ENCODE results near the gene IMPG2.

Gene IMPG2

DNA sequence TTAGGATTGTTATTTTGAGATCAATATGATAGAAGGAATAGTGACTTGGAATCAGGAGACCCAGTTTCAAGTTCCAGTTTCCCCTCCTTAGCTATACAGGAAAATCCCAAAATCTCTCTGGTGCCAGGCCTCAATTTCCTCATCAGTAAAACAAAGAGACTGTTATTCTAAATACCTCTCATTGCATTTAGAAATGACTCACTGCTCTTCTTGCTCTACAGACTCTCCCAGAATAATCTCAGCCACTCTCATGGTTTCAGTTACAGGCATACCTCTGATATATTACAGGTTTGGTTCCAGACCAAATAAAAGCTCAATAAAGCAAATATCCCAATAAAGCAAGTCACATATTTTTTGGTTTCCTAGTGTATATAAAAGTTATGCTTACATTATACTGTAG is 28.3 kb downstream of the IMPG2 start:
- Histone ChIP-seq H3K4me2 (ENCODE audit: insufficient read depth, low read length) (no peak overlapping the region), H3K79me2 (ENCODE audit: insufficient read depth, low read length) (no peaks in the 10 kb centered on the region), H3K36me3 (ENCODE audit: insufficient read depth, low read length) (no peaks in the 10 kb centered on the region), H3K9ac (ENCODE audit: low read depth, low read length) (no peak overlapping the region), H3K9me3 (ENCODE audit: insufficient read depth, low read length, severe bottlenecking) (no peaks in the 10 kb centered on the region), H3K27me3 (ENCODE audit: insufficient read depth, low read length, poor library complexity) (no peaks in the 10 kb centered on the region), H2AFZ (ENCODE audit: low read depth, low read length) (no peak overlapping the region), H3K4me1 (ENCODE audit: insufficient read depth, low read length) (no peaks in the 10 kb centered on the region), H4K20me1 (ENCODE audit: insufficient read depth, low read length) (no peaks in the 10 kb centered on the region), H3K27ac (ENCODE audit: low read length) (no peak overlapping the region), H3K4me3 (ENCODE audit: low read depth in 1 of 2, low read length in 2 of 2) (no peak overlapping the region)
- no peak for DNase-seq
- ATAC-seq (ENCODE audit: insufficient read depth, low read depth), result no peak
- TF ChIP-seq CTCF (IDR thresholded peaks at IDR 0.05; ENCODE audit: borderline replicate concordance, extremely low read depth, low read length, poor library complexity, severe bottlenecking) (no peak), EZH2 (IDR thresholded peaks at IDR 0.05; ENCODE audit: borderline replicate concordance, low read depth, low read length, severe bottlenecking) (no peak)

DNA sequence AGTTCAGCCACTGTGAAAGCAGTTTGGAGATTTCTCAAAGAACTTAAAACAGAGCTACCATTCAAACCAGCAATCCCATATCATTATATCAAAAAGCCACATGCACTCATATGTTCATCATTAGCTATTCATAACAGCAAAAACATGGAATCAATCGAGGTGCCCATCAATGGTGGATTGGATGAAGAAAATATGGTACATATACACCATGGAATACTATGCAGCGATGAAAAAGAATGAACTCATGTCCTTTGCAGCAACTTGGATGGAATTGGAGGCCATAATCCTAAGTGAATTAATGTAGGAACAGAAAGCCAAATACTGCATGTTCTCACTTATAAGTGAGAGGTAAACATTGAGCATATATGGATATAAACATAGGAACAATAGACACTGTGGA is 32.1 kb downstream of the IMPG2 start:
- no peak overlapping the region for H2AFZ ChIP-seq (ENCODE audit: low read depth, low read length)
- no peaks in the 10 kb centered on the region for H3K79me2 ChIP-seq (ENCODE audit: insufficient read depth, low read length)
- H3K4me3 ChIP-seq (ENCODE audit: low read depth in 1 of 2, low read length in 2 of 2), result no peak overlapping the region
- H3K9me3 ChIP-seq (ENCODE audit: insufficient read depth, low read length, severe bottlenecking), result no peaks in the 10 kb centered on the region
- DNase-seq (no peak), ATAC-seq (ENCODE audit: insufficient read depth, low read depth) (no peak)
- TF ChIP-seq EZH2 (IDR thresholded peaks at IDR 0.05; ENCODE audit: borderline replicate concordance, low read depth, low read length, severe bottlenecking) (no peak), CTCF (IDR thresholded peaks at IDR 0.05; ENCODE audit: borderline replicate concordance, extremely low read depth, low read length, poor library complexity, severe bottlenecking) (no peak)
- H3K36me3 ChIP-seq (ENCODE audit: insufficient read depth, low read length), result no peaks in the 10 kb centered on the region
- no peaks in the 10 kb centered on the region for H4K20me1 ChIP-seq (ENCODE audit: insufficient read depth, low read length)
- no peaks in the 10 kb centered on the region for H3K4me1 ChIP-seq (ENCODE audit: insufficient read depth, low read length)
- no peak overlapping the region for H3K27ac ChIP-seq (ENCODE audit: low read length)
- H3K27me3 ChIP-seq (ENCODE audit: insufficient read depth, low read length, poor library complexity), result no peaks in the 10 kb centered on the region
- H3K4me2 ChIP-seq (ENCODE audit: insufficient read depth, low read length), result no peak overlapping the region
- no peak overlapping the region for H3K9ac ChIP-seq (ENCODE audit: low read depth, low read length)

GRCh38 chr3:101284757-101285156 is 35.6 kb downstream of the IMPG2 start:
- no peaks in the 10 kb centered on the region for H3K4me1 ChIP-seq (ENCODE audit: insufficient read depth, low read length)
- no peak overlapping the region for H3K9ac ChIP-seq (ENCODE audit: low read depth, low read length)
- DNase-seq (no peak), ATAC-seq (ENCODE audit: insufficient read depth, low read depth) (no peak)
- H3K36me3 ChIP-seq (ENCODE audit: insufficient read depth, low read length), result no peaks in the 10 kb centered on the region
- no peaks in the 10 kb centered on the region for H4K20me1 ChIP-seq (ENCODE audit: insufficient read depth, low read length)
- no peak overlapping the region for H3K4me3 ChIP-seq (ENCODE audit: low read depth in 1 of 2, low read length in 2 of 2)
- H2AFZ ChIP-seq (ENCODE audit: low read depth, low read length), result no peak overlapping the region
- no peak overlapping the region for H3K4me2 ChIP-seq (ENCODE audit: insufficient read depth, low read length)
- no peak overlapping the region for H3K27ac ChIP-seq (ENCODE audit: low read length)
- H3K79me2 ChIP-seq (ENCODE audit: insufficient read depth, low read length), result no peaks in the 10 kb centered on the region
- TF ChIP-seq EZH2 (IDR thresholded peaks at IDR 0.05; ENCODE audit: borderline replicate concordance, low read depth, low read length, severe bottlenecking), result no peak
- no peak for TF ChIP-seq CTCF (IDR thresholded peaks at IDR 0.05; ENCODE audit: borderline replicate concordance, extremely low read depth, low read length, poor library complexity, severe bottlenecking)
- no peaks in the 10 kb centered on the region for H3K27me3 ChIP-seq (ENCODE audit: insufficient read depth, low read length, poor library complexity)
- H3K9me3 ChIP-seq (ENCODE audit: insufficient read depth, low read length, severe bottlenecking), result no peaks in the 10 kb centered on the region

GRCh38 chr3:101281521-101282030 is 38.8 kb downstream of the IMPG2 start:
- Histone ChIP-seq H3K27me3 (ENCODE audit: insufficient read depth, low read length, poor library complexity) (no peaks in the 10 kb centered on the region), H3K79me2 (ENCODE audit: insufficient read depth, low read length) (no peaks in the 10 kb centered on the region), H4K20me1 (ENCODE audit: insufficient read depth, low read length) (no peaks in the 10 kb centered on the region), H3K36me3 (ENCODE audit: insufficient read depth, low read length) (no peaks in the 10 kb centered on the region), H3K9ac (ENCODE audit: low read depth, low read length) (no peak overlapping the region), H2AFZ (ENCODE audit: low read depth, low read length) (no peak overlapping the region), H3K9me3 (ENCODE audit: insufficient read depth, low read length, severe bottlenecking) (no peaks in the 10 kb centered on the region), H3K27ac (ENCODE audit: low read length) (no peak overlapping the region), H3K4me1 (ENCODE audit: insufficient read depth, low read length) (no peaks in the 10 kb centered on the region), H3K4me2 (ENCODE audit: insufficient read depth, low read length) (no peak overlapping the region), H3K4me3 (ENCODE audit: low read depth in 1 of 2, low read length in 2 of 2) (no peak overlapping the region)
- DNase-seq, result no peak
- ATAC-seq (ENCODE audit: insufficient read depth, low read depth), result no peak
- TF ChIP-seq CTCF (IDR thresholded peaks at IDR 0.05; ENCODE audit: borderline replicate concordance, extremely low read depth, low read length, poor library complexity, severe bottlenecking), result no peak
- TF ChIP-seq EZH2 (IDR thresholded peaks at IDR 0.05; ENCODE audit: borderline replicate concordance, low read depth, low read length, severe bottlenecking), result no peak

All from DND-41 (cell line).